ENCODE data around the gene MDH2.
"Not testable (repeated sequence)": the region's sequence is repeated elsewhere in the genome, so short reads cannot be mapped to it uniquely, and the experiment has no call there.

DNA sequence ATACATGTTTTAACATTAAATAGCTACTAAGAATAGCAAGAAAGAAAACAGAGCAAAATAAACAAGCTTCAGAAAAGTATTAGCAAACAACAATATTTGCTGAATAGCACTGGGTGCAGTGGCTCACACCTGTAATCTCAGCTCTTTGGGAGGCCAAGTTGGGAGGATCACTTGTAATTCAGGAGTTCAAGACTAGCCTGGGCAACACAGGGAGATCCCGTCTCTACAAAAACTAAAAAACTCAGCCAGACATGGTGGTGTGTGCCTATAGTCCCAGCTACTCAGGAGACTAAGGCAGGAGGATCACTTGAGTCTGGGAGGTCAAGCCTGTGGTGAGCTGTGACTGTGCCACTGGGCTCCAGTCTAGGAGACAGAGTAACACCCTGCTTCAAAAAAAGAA is 66.8 kb downstream of the MDH2 start:
- not testable (repeated sequence) for TF ChIP-seq CTCF, POLR2A (IDR thresholded peaks at IDR 0.05)
